HG02970 (cell line): ENCODE data around the gene PLEKHG5.
"Not testable (repeated sequence)": the region's sequence is repeated elsewhere in the genome, so short reads cannot be mapped to it uniquely, and the experiment has no call there.

ENCODE experiments used
- ATAC-seq: cut with Tn5 transposase; IDR thresholded peaks from one replicate; pipeline ENCODE4 v1.9.1; 2021; ENCODE audit warnings: mild to moderate bottlenecking, moderate library complexity, moderate number of reproducible peaks; ENCODE audit not compliant: unreplicated experiment, low FRiP score

PLEKHG5 gene

GRCh38 chr1:6498576-6499111 is 7.2 kb upstream of the PLEKHG5 start:
- no peak for ATAC-seq

GRCh38 chr1:6497867-6498575 is 6.6 kb upstream of the PLEKHG5 start:
- ATAC-seq, result no peak

- no peak for ATAC-seq
These were observed 5.9 kb upstream of the PLEKHG5 start for GRCh38 chr1:6497215-6497866.

GRCh38 chr1:6496890-6497214 is 5.4 kb upstream of the PLEKHG5 start:
- ATAC-seq, result no peak

- no peak for ATAC-seq
These were observed 4.9 kb upstream of the PLEKHG5 start for GRCh38 chr1:6496365-6496721.

- no peak for ATAC-seq
These were observed 4.3 kb upstream of the PLEKHG5 start for GRCh38 chr1:6495540-6496364.

GRCh38 chr1:6495041-6495441 is 3.6 kb upstream of the PLEKHG5 start:
- ATAC-seq, result no peak

- ATAC-seq, result no peak
These were observed 3.2 kb upstream of the PLEKHG5 start for GRCh38 chr1:6494627-6495026.

- ATAC-seq, result not testable (repeated sequence)
These were observed 2.4 kb upstream of the PLEKHG5 start for GRCh38 chr1:6493834-6494223.

GRCh38 chr1:6491966-6492365 is 499 bp upstream of the PLEKHG5 start:
- no peak for ATAC-seq

- ATAC-seq, result no peak
These were observed 402 bp downstream of the PLEKHG5 start for GRCh38 chr1:6491081-6491449.

- ATAC-seq, result no peak
These were observed 1.0 kb downstream of the PLEKHG5 start for GRCh38 chr1:6490181-6491080.

GRCh38 chr1:6489799-6490180 is 1.7 kb downstream of the PLEKHG5 start:
- no peak for ATAC-seq

- ATAC-seq, result no peak
These were observed 2.1 kb downstream of the PLEKHG5 start for GRCh38 chr1:6489383-6489765.

GRCh38 chr1:6488602-6489382 is 2.7 kb downstream of the PLEKHG5 start:
- ATAC-seq, result no peak

GRCh38 chr1:6487804-6488484 is 3.5 kb downstream of the PLEKHG5 start:
- no peak for ATAC-seq

GRCh38 chr1:6486433-6487011 is 4.9 kb downstream of the PLEKHG5 start:
- ATAC-seq, result no peak

- no peak for ATAC-seq
These were observed 6.0 kb downstream of the PLEKHG5 start for GRCh38 chr1:6485168-6486101.
